Measurements from ENCODE around the gene SCEL.
A peak's percentile ranks its signal among the peaks of the same experiment; 100 is the strongest.

The SCEL gene

DNA sequence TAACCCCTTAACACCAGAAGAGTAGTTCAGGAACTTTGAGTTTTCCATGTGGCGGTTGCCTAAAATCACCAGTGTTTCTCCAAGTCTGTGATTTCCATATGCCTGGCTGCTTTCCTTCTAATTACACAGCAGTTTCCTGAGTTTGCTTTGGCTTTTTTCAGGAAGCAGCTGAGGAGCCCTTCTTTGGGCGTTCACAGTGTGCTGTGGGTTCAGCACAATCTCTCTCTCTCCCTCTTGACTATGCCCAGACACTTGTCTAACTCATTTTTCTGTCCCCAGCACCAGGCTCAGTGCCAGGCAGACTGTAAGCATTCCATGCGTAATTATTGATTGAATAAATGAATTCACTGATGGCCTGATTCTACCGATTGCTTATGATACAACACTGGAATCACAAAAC, 19.7 kb downstream of the SCEL start:
- no peak overlapping the region for H3K18ac ChIP-seq (ENCODE audit: low read depth in 1 of 2, low read length in 2 of 2)
- no peak overlapping the region for H3K4me3 ChIP-seq (ENCODE audit: insufficient read depth in 1 of 2, low read depth in 1 of 2, low read length in 2 of 2)
- H2AFZ ChIP-seq (ENCODE audit: low read depth, low read length), result no peak overlapping the region
- no peak overlapping the region for H2BK5ac ChIP-seq (ENCODE audit: low read depth, low read length, poor library complexity, severe bottlenecking)
- no peak overlapping the region for H2BK15ac ChIP-seq (ENCODE audit: low read depth, poor library complexity, severe bottlenecking)
- DNase-seq, result no peak
- H3K4me1 ChIP-seq (ENCODE audit: control insufficient read depth, insufficient read depth, low read depth, low read length), result no peaks in the 10 kb centered on the region
- no peak overlapping the region for H2BK120ac ChIP-seq (ENCODE audit: low read depth, low read length)
- H3K23ac ChIP-seq (ENCODE audit: low read length in 2 of 2), result no peak overlapping the region
- H2BK12ac ChIP-seq (ENCODE audit: low read length in 2 of 2), result no peak overlapping the region
- no peak overlapping the region for H4K8ac ChIP-seq (ENCODE audit: low read length)
- H3K27me3 ChIP-seq (ENCODE audit: control insufficient read depth in 1 of 2, insufficient read depth in 1 of 2, low read length in 2 of 2), result peaks cover 0 to 5% of the 10 kb centered on the region in 2 experiments
- no peaks in the 10 kb centered on the region for H3K36me3 ChIP-seq (ENCODE audit: control insufficient read depth in 1 of 2, insufficient read depth in 2 of 2, low read depth in 1 of 2, low read length in 2 of 2)
- H3K9ac ChIP-seq (ENCODE audit: low read length), result no peak overlapping the region
- no peaks in the 10 kb centered on the region for H3K79me1 ChIP-seq (replicated peaks; ENCODE audit: low read length, poor library complexity, severe bottlenecking)
- H3K4ac ChIP-seq (ENCODE audit: low read depth in 1 of 2, low read length in 2 of 2), result no peak overlapping the region
- H3K14ac ChIP-seq (ENCODE audit: low read length in 2 of 2), result no peak overlapping the region
- no peaks in the 10 kb centered on the region for H3K9me3 ChIP-seq (ENCODE audit: control insufficient read depth, low read length)
- no peak overlapping the region for H3K4me2 ChIP-seq (ENCODE audit: low read length, poor library complexity, severe bottlenecking)
- no peak overlapping the region for H2AK5ac ChIP-seq (ENCODE audit: low read length, severe bottlenecking)
- H3K27ac ChIP-seq (ENCODE audit: low read length, poor library complexity, severe bottlenecking), result no peak overlapping the region
- no peak overlapping the region for H4K91ac ChIP-seq (ENCODE audit: low read length)
- 76% methylated on average over 3 of the region's 4 CpGs for WGBS

DNA sequence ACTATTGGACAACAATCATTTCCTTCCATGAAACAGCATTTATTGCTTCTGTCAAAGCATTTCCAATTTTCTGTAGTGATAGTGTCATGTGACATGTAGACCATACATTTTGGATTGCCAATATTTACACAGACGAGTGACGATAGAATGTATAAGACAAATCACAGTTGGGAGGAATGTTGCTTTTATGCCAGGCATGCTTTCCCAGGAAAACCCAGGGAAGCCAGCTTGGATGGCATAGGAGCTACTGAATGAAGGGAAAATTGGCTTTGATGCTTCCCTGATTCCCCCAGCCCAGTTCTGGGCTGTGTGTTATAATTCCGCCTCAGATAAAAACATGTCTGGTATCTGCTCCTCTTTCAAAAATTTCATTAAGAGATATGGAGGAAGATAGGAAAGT, 22.5 kb downstream of the SCEL start:
- H3K4me3 ChIP-seq (ENCODE audit: insufficient read depth in 1 of 2, low read depth in 1 of 2, low read length in 2 of 2), result no peak overlapping the region
- H3K9ac ChIP-seq (ENCODE audit: low read length), result no peak overlapping the region
- H3K18ac ChIP-seq (ENCODE audit: low read depth in 1 of 2, low read length in 2 of 2), result no peak overlapping the region
- no peak overlapping the region for H2BK15ac ChIP-seq (ENCODE audit: low read depth, poor library complexity, severe bottlenecking)
- H3K27ac ChIP-seq (ENCODE audit: low read length, poor library complexity, severe bottlenecking), result no peak overlapping the region
- no peak overlapping the region for H2AFZ ChIP-seq (ENCODE audit: low read depth, low read length)
- no peak overlapping the region for H2BK12ac ChIP-seq (ENCODE audit: low read length in 2 of 2)
- no peak overlapping the region for H2AK5ac ChIP-seq (ENCODE audit: low read length, severe bottlenecking)
- H3K4me2 ChIP-seq (ENCODE audit: low read length, poor library complexity, severe bottlenecking), result no peak overlapping the region
- no peak overlapping the region for H4K8ac ChIP-seq (ENCODE audit: low read length)
- H3K9me3 ChIP-seq (ENCODE audit: control insufficient read depth, low read length), result no peaks in the 10 kb centered on the region
- H2BK5ac ChIP-seq (ENCODE audit: low read depth, low read length, poor library complexity, severe bottlenecking), result no peak overlapping the region
- no peak overlapping the region for H3K23ac ChIP-seq (ENCODE audit: low read length in 2 of 2)
- H3K4me1 ChIP-seq (ENCODE audit: control insufficient read depth, insufficient read depth, low read depth, low read length), result no peaks in the 10 kb centered on the region
- no peak overlapping the region for H2BK120ac ChIP-seq (ENCODE audit: low read depth, low read length)
- no peaks in the 10 kb centered on the region for H3K36me3 ChIP-seq (ENCODE audit: control insufficient read depth in 1 of 2, insufficient read depth in 2 of 2, low read depth in 1 of 2, low read length in 2 of 2)
- H3K27me3 ChIP-seq (ENCODE audit: control insufficient read depth in 1 of 2, insufficient read depth in 1 of 2, low read length in 2 of 2), result peaks cover 0 to 5% of the 10 kb centered on the region in 2 experiments
- 95% methylated on average over 2 of the region's 3 CpGs for WGBS
- no peak overlapping the region for H3K14ac ChIP-seq (ENCODE audit: low read length in 2 of 2)
- no peak overlapping the region for H4K91ac ChIP-seq (ENCODE audit: low read length)
- no peaks in the 10 kb centered on the region for H3K79me1 ChIP-seq (replicated peaks; ENCODE audit: low read length, poor library complexity, severe bottlenecking)
- DNase-seq, result no peak
- H3K4ac ChIP-seq (ENCODE audit: low read depth in 1 of 2, low read length in 2 of 2), result no peak overlapping the region

DNA sequence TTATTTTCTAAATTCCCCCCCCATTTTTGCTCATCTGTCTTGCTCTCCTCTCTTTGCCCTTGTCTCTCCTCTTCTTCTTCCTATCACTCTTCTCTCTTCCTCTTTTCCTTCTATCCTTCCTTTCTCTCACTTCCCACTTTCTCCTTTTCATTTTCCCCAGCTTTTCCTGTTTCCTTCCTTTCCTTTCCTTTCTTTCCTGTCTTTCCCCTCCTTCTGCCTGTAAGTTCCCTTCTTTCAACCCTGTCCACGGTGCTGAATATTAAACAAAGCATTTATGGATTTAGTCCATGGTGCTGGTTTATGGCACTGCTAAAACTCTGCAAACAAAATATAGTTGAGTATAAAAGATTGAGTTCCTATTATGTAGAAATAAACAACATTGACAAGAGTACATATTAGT, 27.6 kb downstream of the SCEL start:
- Histone ChIP-seq H2BK12ac (ENCODE audit: low read length in 2 of 2) (no peak overlapping the region), H3K18ac (ENCODE audit: low read depth in 1 of 2, low read length in 2 of 2) (no peak overlapping the region), H3K4me1 (ENCODE audit: control insufficient read depth, insufficient read depth, low read depth, low read length) (no peaks in the 10 kb centered on the region), H3K4me2 (ENCODE audit: low read length, poor library complexity, severe bottlenecking) (no peak overlapping the region), H2BK15ac (ENCODE audit: low read depth, poor library complexity, severe bottlenecking) (no peak overlapping the region), H2AFZ (ENCODE audit: low read depth, low read length) (no peak overlapping the region), H2BK120ac (ENCODE audit: low read depth, low read length) (no peak overlapping the region), H3K27me3 (ENCODE audit: control insufficient read depth in 1 of 2, insufficient read depth in 1 of 2, low read length in 2 of 2) (no peaks in the 10 kb centered on the region), H4K91ac (ENCODE audit: low read length) (no peak overlapping the region), H3K27ac (ENCODE audit: low read length, poor library complexity, severe bottlenecking) (no peak overlapping the region), H3K9me3 (ENCODE audit: control insufficient read depth, low read length) (no peaks in the 10 kb centered on the region), H2BK5ac (ENCODE audit: low read depth, low read length, poor library complexity, severe bottlenecking) (no peak overlapping the region), H3K9ac (ENCODE audit: low read length) (no peak overlapping the region), H3K4ac (ENCODE audit: low read depth in 1 of 2, low read length in 2 of 2) (no peak overlapping the region), H3K14ac (ENCODE audit: low read length in 2 of 2) (no peak overlapping the region), H3K23ac (ENCODE audit: low read length in 2 of 2) (no peak overlapping the region), H3K79me1 (replicated peaks; ENCODE audit: low read length, poor library complexity, severe bottlenecking) (no peaks in the 10 kb centered on the region), H3K36me3 (ENCODE audit: control insufficient read depth in 1 of 2, insufficient read depth in 2 of 2, low read depth in 1 of 2, low read length in 2 of 2) (no peaks in the 10 kb centered on the region), H4K8ac (ENCODE audit: low read length) (no peak overlapping the region), H3K4me3 (ENCODE audit: insufficient read depth in 1 of 2, low read depth in 1 of 2, low read length in 2 of 2) (no peak overlapping the region), H2AK5ac (ENCODE audit: low read length, severe bottlenecking) (no peak overlapping the region)
- WGBS, result no CpG with 5 or more reads among the region's 1 CpG
- DNase-seq, result peak; percentile 37

DNA sequence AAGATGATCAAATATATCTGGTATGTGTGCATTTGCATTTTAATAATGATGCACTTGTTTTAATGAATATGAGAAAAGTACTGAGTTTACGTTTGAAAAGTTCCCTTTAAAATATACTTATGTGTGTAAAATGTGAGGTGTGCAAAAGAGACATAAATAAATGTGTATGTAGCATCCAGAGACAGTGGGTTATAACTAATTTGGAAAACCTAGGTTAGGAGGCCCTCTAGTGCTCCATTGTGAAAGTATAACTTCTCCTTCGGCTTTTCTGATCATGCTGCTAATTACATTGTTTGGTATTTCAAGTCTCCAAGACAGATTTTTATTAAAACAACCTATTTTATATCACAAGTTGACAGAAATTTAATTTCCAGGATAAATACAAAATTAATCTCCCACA, 30.1 kb downstream of the SCEL start:
- Histone ChIP-seq H3K9me3 (ENCODE audit: control insufficient read depth, low read length) (no peaks in the 10 kb centered on the region), H2AFZ (ENCODE audit: low read depth, low read length) (no peak overlapping the region), H3K18ac (ENCODE audit: low read depth in 1 of 2, low read length in 2 of 2) (no peak overlapping the region), H3K79me1 (replicated peaks; ENCODE audit: low read length, poor library complexity, severe bottlenecking) (no peaks in the 10 kb centered on the region), H3K9ac (ENCODE audit: low read length) (no peak overlapping the region), H3K23ac (ENCODE audit: low read length in 2 of 2) (no peak overlapping the region), H2AK5ac (ENCODE audit: low read length, severe bottlenecking) (no peak overlapping the region), H3K4me3 (ENCODE audit: insufficient read depth in 1 of 2, low read depth in 1 of 2, low read length in 2 of 2) (no peak overlapping the region), H3K4ac (ENCODE audit: low read depth in 1 of 2, low read length in 2 of 2) (no peak overlapping the region), H3K4me1 (ENCODE audit: control insufficient read depth, insufficient read depth, low read depth, low read length) (no peaks in the 10 kb centered on the region), H4K8ac (ENCODE audit: low read length) (no peak overlapping the region), H4K91ac (ENCODE audit: low read length) (no peak overlapping the region), H3K14ac (ENCODE audit: low read length in 2 of 2) (no peak overlapping the region), H2BK15ac (ENCODE audit: low read depth, poor library complexity, severe bottlenecking) (no peak overlapping the region), H2BK5ac (ENCODE audit: low read depth, low read length, poor library complexity, severe bottlenecking) (no peak overlapping the region), H3K27ac (ENCODE audit: low read length, poor library complexity, severe bottlenecking) (no peak overlapping the region), H3K36me3 (ENCODE audit: control insufficient read depth in 1 of 2, insufficient read depth in 2 of 2, low read depth in 1 of 2, low read length in 2 of 2) (no peaks in the 10 kb centered on the region), H3K4me2 (ENCODE audit: low read length, poor library complexity, severe bottlenecking) (no peak overlapping the region), H2BK120ac (ENCODE audit: low read depth, low read length) (no peak overlapping the region), H2BK12ac (ENCODE audit: low read length in 2 of 2) (no peak overlapping the region), H3K27me3 (ENCODE audit: control insufficient read depth in 1 of 2, insufficient read depth in 1 of 2, low read length in 2 of 2) (peaks cover 0 to 4% of the 10 kb centered on the region in 2 experiments)
- WGBS, result 0% methylated on average over 1 of the region's 2 CpGs
- DNase-seq, result peak; percentile 45

Data from mesenchymal stem cell (in vitro differentiated cells and primary cell).